HepG2 (cell line): ENCODE data around the gene PRELID1. TPM values are rescaled to one million over a fixed set of nuclear protein-coding genes. Genes with fewer than 3 reads are reported as not detected.

Experiments used
- CHD4 ChIP-seq: fragments of 200-600 bp; sonication (generic); IDR thresholded peaks from 2 replicates; pipeline ENCODE4 v1.7.0; 2017; ENCODE audit warnings: mild to moderate bottlenecking, low read length, borderline replicate concordance
- DNMT1 ChIP-seq: sonication (generic); formaldehyde crosslinking; IDR thresholded peaks from 2 replicates; pipeline ENCODE4 v1.5.1; 2020; ENCODE audit warnings: mild to moderate bottlenecking, missing genetic modification reagents
- FOXO1 ChIP-seq: sonication (generic); formaldehyde crosslinking; IDR thresholded peaks from 2 replicates; pipeline ENCODE4 v1.4.0; 2020; ENCODE audit warnings: missing genetic modification reagents
- HMGXB4 ChIP-seq, 2 experiments: sonication (generic) in 1 of 2; formaldehyde crosslinking in 1 of 2; IDR thresholded peaks; 2 replicates each; pipeline versions ENCODE4 v1.4.0 to v1.6.1; 2018 to 2020; ENCODE audit warnings: missing genetic modification reagents in 2 of 2, borderline replicate concordance in 1 of 2, low read depth in 1 of 2, mild to moderate bottlenecking in 1 of 2, missing biosample characterization in 1 of 2
- JUND ChIP-seq: sonication (generic); formaldehyde crosslinking; IDR thresholded peaks from 2 replicates; pipeline ENCODE4 v1.8.0; 2022; ENCODE audit warnings: mild to moderate bottlenecking, missing genetic modification reagents
- KDM2A ChIP-seq: sonication (generic); formaldehyde crosslinking; IDR thresholded peaks from 2 replicates; pipeline ENCODE4 v1.4.0; 2020; ENCODE audit warnings: low read depth, missing genetic modification reagents, borderline replicate concordance
- MAF1 ChIP-seq: sonication (generic); formaldehyde crosslinking; IDR thresholded peaks from 2 replicates; pipeline ENCODE4 v1.5.0; 2020; ENCODE audit warnings: missing genetic modification reagents, borderline replicate concordance
- MYC ChIP-seq: sonication (generic); formaldehyde crosslinking; IDR thresholded peaks from 2 replicates; pipeline ENCODE4 v1.9.0; 2021; ENCODE audit warnings: missing genetic modification reagents, borderline replicate concordance
- POGZ ChIP-seq: sonication (generic); formaldehyde crosslinking; IDR thresholded peaks from 2 replicates; pipeline ENCODE4 v1.4.0; 2020; ENCODE audit warnings: mild to moderate bottlenecking, missing genetic modification reagents
- PREB ChIP-seq: sonication (generic); formaldehyde crosslinking; IDR thresholded peaks from 2 replicates; pipeline ENCODE4 v1.4.0; 2020; ENCODE audit warnings: missing genetic modification reagents
- SCMH1 ChIP-seq: sonication (generic); formaldehyde crosslinking; IDR thresholded peaks from 2 replicates; pipeline ENCODE4 v1.9.0; 2021; ENCODE audit warnings: missing genetic modification reagents, mild to moderate bottlenecking, borderline replicate concordance
- SMAD3 ChIP-seq: sonication (generic); formaldehyde crosslinking; IDR thresholded peaks from 2 replicates; pipeline ENCODE4 v1.4.0; 2020; ENCODE audit warnings: missing genetic modification reagents
- STAG1 ChIP-seq: sonication (generic); formaldehyde crosslinking; IDR thresholded peaks from 2 replicates; pipeline ENCODE4 v1.4.0; 2020; ENCODE audit warnings: missing genetic modification reagents
- ZHX2 ChIP-seq, 2 experiments: sonication (generic) in 1 of 2; formaldehyde crosslinking in 1 of 2; IDR thresholded peaks; 2 replicates each; pipeline versions ENCODE4 v1.6.1 to v1.9.0; 2014 to 2022; ENCODE audit warnings: antibody characterized with exemption in 1 of 2, borderline replicate concordance in 1 of 2, inconsistent platforms in 1 of 2, low read depth in 1 of 2, missing genetic modification reagents in 1 of 2
- ZMYM2 ChIP-seq: sonication (generic); formaldehyde crosslinking; IDR thresholded peaks from 2 replicates; pipeline ENCODE4 v1.8.0; 2022; ENCODE audit warnings: mild to moderate bottlenecking, missing genetic modification reagents
- ZNF337 ChIP-seq: sonication (generic); formaldehyde crosslinking; IDR thresholded peaks from 2 replicates; pipeline ENCODE4 v1.5.1; 2020; ENCODE audit warnings: missing genetic modification reagents, low read depth, mild to moderate bottlenecking, borderline replicate concordance
- ZNF44 ChIP-seq: sonication (generic); formaldehyde crosslinking; IDR thresholded peaks from 2 replicates; pipeline ENCODE4 v1.5.1; 2020; ENCODE audit warnings: mild to moderate bottlenecking, missing genetic modification reagents
- ZNF572 ChIP-seq: sonication (generic); formaldehyde crosslinking; IDR thresholded peaks from 2 replicates; pipeline ENCODE4 v1.5.1; 2020; ENCODE audit warnings: mild to moderate bottlenecking, missing genetic modification reagents
- ZNF775 ChIP-seq: sonication (generic); formaldehyde crosslinking; IDR thresholded peaks from 2 replicates; pipeline ENCODE4 v1.4.0; 2020; ENCODE audit warnings: missing genetic modification reagents, mild to moderate bottlenecking, moderate library complexity, borderline replicate concordance
- polyA plus RNA-seq, 8 experiments: library from polyadenylated mRNA; depleted of rRNA in 3 of 8; stranded (reverse) in 7 of 8; unstranded in 1 of 8; fragments of >200 nt; fragmentation: Illumina TruSeq in 4 of 8; extraction: Trizol in 4 of 8; gene quantifications; 2 replicates each; pipeline versions ENCODE4 v1.2.1 to v1.2.3, GENCODE V29; 2011 to 2016; ENCODE audit warnings: low read depth in 4 of 8, missing spikeins in 1 of 8, mixed read lengths in 1 of 8; ENCODE audit not compliant: insufficient read depth in 1 of 8
- total RNA-seq, 5 experiments: library from RNA; depleted of rRNA; stranded (reverse); fragments of >200 nt; fragmentation: Illumina TruSeq; extraction: Trizol; gene quantifications; 2 replicates each; pipeline ENCODE4 v1.2.3, GENCODE V29; 2016; ENCODE audit warnings: low read depth in 1 of 5

Gene PRELID1
- total and polyA plus RNA-seq, 2 of the 13 experiments (the other 11 are each of a cell fraction or from before 2014, with no cell fraction given), result 250 to 271 TPM

DNA sequence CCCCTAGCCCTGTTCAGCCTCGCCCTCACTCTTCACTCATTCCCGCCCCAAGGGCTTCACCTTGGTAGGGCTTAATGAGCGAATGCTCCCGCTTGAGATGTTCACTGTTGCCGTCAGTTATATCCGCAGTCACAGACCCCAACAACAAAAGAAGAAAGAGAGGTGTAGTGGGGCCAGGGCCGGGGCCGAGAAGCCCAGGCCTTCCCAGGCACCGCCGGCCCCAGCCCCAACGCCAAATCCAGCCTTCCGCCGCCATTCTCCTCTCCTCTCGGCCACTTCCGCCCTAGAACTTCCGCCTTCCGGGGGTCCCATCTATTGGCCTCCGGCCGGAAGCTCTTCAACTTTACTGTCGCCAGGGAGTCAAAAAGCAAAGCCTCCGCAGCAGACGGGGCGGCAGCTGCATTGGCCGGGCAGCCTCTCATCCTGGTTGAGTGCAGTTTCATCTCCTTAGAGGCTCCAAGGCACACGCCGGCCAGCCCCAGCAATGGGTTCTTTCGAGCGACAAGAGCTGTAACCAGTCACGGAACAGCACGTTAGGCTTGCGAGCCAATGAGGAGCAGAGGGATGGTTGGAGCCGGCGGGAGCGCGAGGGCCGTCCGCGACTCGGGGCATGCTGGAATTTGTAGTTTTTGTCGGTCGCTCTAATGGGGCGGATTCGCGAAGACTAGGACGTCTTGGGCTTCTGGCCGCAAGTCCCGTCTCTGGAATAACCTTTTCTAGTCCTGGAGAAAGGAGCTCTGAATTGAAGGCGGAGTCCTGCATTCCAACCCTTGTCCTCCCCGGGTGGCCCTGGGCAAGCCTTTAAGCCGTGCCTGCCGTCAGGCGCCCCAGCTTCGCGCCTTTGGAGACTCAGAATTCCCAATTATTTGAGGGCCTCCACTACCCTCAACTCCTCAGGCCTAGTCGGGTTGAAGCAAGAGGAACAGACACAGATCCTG lies 48.1 kb downstream of the PRELID1 start, which contains the start of gene LMAN2 (continued):
- TF ChIP-seq ZHX2 (IDR thresholded peaks at IDR 0.05; ENCODE audit: low read depth) (0 out of 2 replicates have a peak, but pooled peaks have one; percentile 61), ZHX2 (CRISPR knock-in tag; IDR thresholded peaks at IDR 0.05; ENCODE audit: borderline replicate concordance) (peak; percentile 76; the same call in 1 of the 2 replicates), FOXO1 (CRISPR knock-in tag) (no peak), POGZ (0 out of 2 replicates have a peak, but pooled peaks have one; percentile 30), ZNF775 (CRISPR knock-in tag) (no peak), MYC (CRISPR knock-in tag) (peak; percentile 70), DNMT1 (CRISPR knock-in tag) (no peak), JUND (CRISPR knock-in tag) (no peak), HMGXB4 (CRISPR knock-in tag; IDR thresholded peaks at IDR 0.05; ENCODE audit: borderline replicate concordance in 1 of 2, low read depth in 1 of 2) (peak; percentile 58 to 76; a peak in 2 of 4 replicates), ZNF572 (CRISPR knock-in tag) (peak; percentile 88; the same call in 1 of the 2 replicates), ZMYM2 (no peak), KDM2A (peak; percentile 77), SCMH1 (CRISPR knock-in tag) (no peak), STAG1 (no peak), ZNF44 (CRISPR knock-in tag) (0 out of 2 replicates have a peak, but pooled peaks have one; percentile 56), CHD4 (no peak; the same call in 1 of the 2 replicates), MAF1 (CRISPR knock-in tag) (no peak), SMAD3 (CRISPR knock-in tag) (peak; percentile 85; the same call in 1 of the 2 replicates), ZNF337 (CRISPR knock-in tag) (no peak), PREB (CRISPR knock-in tag) (no peak)
